ENCODE results near the gene TSPAN19. TPM values are rescaled to one million over a fixed set of nuclear protein-coding genes. Genes with fewer than 3 reads are reported as not detected.
"Not testable (repeated sequence)": the region's sequence is repeated elsewhere in the genome, so short reads cannot be mapped to it uniquely, and the experiment has no call there.

TSPAN19 gene
- total RNA-seq, 2 experiments from 2014 or later = not detected

DNA sequence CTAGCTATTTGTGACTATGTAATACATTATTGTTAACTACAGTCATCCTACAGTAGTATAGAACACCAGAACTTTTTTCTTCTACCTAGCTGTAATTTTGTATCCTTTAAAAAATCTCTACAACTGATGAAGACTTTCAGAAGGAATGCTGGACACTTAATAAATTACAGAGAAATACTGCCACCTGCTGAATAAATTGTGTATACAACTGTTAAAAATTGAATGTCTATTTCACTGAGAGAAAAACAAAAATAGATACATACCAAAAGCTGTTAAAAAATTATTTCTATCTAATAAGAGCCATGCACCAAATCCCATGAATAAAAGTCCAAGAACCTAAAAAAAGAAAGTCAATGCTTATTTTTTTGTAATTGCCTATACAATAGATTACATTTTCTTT, 6.6 kb downstream of the TSPAN19 start:
- no peaks in the 10 kb centered on the region for H3K4me1 Mint-ChIP-seq (ENCODE audit: low read depth)
- H3K9me3 Mint-ChIP-seq = no peaks in the 10 kb centered on the region
- intact Hi-C loops (cut with micrococcal nuclease) = loop anchor here (1.0 kb wide), 1 partner anchor 155 kb away; no protein-coding TSS in a partner anchor
- no peak overlapping the region for H3K27ac Mint-ChIP-seq
- no peaks in the 10 kb centered on the region for H3K36me3 Mint-ChIP-seq (ENCODE audit: low read depth)
- DNase-seq = no peak
- H3K27me3 Mint-ChIP-seq (ENCODE audit: low read depth) = peaks cover 3% of the 10 kb centered on the region
- H3K4me3 Mint-ChIP-seq = no peak overlapping the region
- CTCF ChIA-PET = interaction anchor here (0.8 to 2.8 kb wide), 8 partner anchors 9 to 219 kb away, joined by 3 to 39 read pairs (median 4); partner anchors contain the start of gene SLC6A15

DNA sequence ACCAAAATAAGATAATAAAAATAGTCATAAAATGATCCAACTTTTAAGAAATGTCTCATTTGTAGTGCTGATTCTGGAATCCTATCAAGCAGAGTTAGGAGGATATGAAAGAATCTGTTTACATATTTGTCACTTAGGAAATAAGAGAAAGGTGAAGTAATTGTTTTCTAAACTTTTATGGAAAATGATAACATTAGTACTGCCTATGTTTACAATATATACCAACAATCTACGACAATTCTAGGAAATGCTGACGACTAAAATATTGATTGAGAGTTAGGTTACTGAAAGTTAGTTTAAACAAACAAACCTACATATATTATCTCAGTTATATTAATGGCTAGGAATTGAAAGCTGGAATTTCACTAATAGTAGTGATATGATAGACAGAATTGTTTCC, 18.0 kb downstream of the TSPAN19 start:
- no peak for DNase-seq
- intact Hi-C loops (cut with micrococcal nuclease) = no loop called here
- H3K36me3 Mint-ChIP-seq (ENCODE audit: low read depth) = no peaks in the 10 kb centered on the region
- H3K27ac Mint-ChIP-seq = no peak overlapping the region
- no peaks in the 10 kb centered on the region for H3K9me3 Mint-ChIP-seq
- CTCF ChIA-PET = no interaction called here
- H3K4me3 Mint-ChIP-seq = no peak overlapping the region
- H3K4me1 Mint-ChIP-seq (ENCODE audit: low read depth) = no peaks in the 10 kb centered on the region
- peaks cover 2% of the 10 kb centered on the region for H3K27me3 Mint-ChIP-seq (ENCODE audit: low read depth)

DNA sequence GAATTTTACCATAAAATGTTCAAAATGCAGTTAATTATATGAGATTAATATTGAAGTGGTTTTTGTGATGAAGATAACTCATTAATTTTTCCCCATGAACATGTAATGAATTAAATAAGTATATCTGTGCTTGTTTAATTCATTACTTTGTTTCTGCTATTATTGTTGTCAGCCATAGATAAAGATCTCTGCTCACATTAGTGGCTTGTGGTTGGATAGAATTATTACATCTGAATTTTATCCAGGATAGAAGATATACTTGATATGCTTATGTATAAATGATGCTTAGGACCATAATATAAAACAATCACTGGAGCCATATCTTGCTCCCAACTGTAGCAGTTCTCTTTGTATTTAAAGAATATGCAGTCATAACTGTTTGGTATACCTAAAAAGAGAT, 18.5 kb downstream of the TSPAN19 start:
- Mint-ChIP-seq H3K27me3 (ENCODE audit: low read depth) (peaks cover 2% of the 10 kb centered on the region), H3K4me1 (ENCODE audit: low read depth) (no peaks in the 10 kb centered on the region), H3K27ac (no peak overlapping the region), H3K36me3 (ENCODE audit: low read depth) (no peaks in the 10 kb centered on the region), H3K4me3 (no peak overlapping the region), H3K9me3 (no peaks in the 10 kb centered on the region)
- no peak for DNase-seq
- CTCF ChIA-PET = no interaction called here
- intact Hi-C loops (cut with micrococcal nuclease) = no loop called here

DNA sequence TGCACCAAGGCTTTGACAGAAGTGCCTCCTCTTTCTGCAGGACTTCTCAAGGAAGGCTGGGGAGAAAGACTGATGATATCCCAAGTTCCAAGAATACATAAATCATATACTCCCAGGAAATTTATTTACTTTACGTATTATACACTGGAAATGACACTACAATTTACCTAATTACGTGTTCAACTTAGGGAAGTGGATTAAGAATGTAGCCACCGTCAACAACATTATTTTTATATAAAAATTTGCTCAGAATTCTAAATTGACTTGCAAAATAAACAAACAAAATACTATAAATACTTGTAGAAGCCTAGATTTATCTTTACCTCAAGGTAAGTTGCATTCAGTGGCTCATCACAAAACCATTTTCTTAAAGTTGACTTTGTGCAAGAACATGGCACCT, 18.9 kb downstream of the TSPAN19 start:
- Mint-ChIP-seq H3K36me3 (ENCODE audit: low read depth) (no peaks in the 10 kb centered on the region), H3K27me3 (ENCODE audit: low read depth) (peaks cover 2% of the 10 kb centered on the region), H3K9me3 (no peaks in the 10 kb centered on the region), H3K27ac (no peak overlapping the region), H3K4me3 (no peak overlapping the region), H3K4me1 (ENCODE audit: low read depth) (no peaks in the 10 kb centered on the region)
- intact Hi-C loops (cut with micrococcal nuclease) = no loop called here
- CTCF ChIA-PET = interaction anchor here (0.6 kb wide), 1 partner anchor 145 kb away, joined by 7 read pairs; no protein-coding TSS in a partner anchor
- no peak for DNase-seq

DNA sequence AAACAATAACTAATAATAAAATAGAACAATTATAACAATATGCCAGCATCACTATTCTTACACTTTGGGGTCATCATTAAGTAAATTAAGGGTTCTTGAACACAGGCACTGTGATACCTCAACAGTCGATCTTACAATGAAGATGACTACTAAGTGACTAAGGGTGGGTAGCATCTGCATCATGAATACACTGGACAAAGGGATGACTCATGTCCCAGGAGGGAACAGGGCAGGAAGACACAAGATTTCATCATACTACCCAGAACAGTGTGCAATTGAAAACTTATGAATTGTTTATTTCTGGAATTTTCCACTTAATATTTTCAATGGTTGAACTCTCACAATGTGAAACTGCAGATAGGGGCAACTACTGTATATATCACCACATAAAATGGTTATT, 19.7 kb downstream of the TSPAN19 start:
- Mint-ChIP-seq H3K36me3 (ENCODE audit: low read depth) (no peaks in the 10 kb centered on the region), H3K4me1 (ENCODE audit: low read depth) (no peaks in the 10 kb centered on the region), H3K27ac (no peak overlapping the region), H3K27me3 (ENCODE audit: low read depth) (peaks cover 2% of the 10 kb centered on the region), H3K4me3 (no peak overlapping the region), H3K9me3 (no peaks in the 10 kb centered on the region)
- CTCF ChIA-PET = interaction anchor here (0.6 kb wide), 1 partner anchor 144 kb away, joined by 7 read pairs; no protein-coding TSS in a partner anchor
- intact Hi-C loops (cut with micrococcal nuclease) = no loop called here
- DNase-seq = no peak

- Mint-ChIP-seq H3K27me3 (ENCODE audit: low read depth) (no peaks in the 10 kb centered on the region), H3K9me3 (no peaks in the 10 kb centered on the region), H3K27ac (no peak overlapping the region), H3K4me1 (ENCODE audit: low read depth) (no peaks in the 10 kb centered on the region), H3K36me3 (ENCODE audit: low read depth) (no peaks in the 10 kb centered on the region), H3K4me3 (no peak overlapping the region)
- DNase-seq = no peak
- CTCF ChIA-PET = no interaction called here
- intact Hi-C loops (cut with micrococcal nuclease) = no loop called here
Observed at GRCh38 chr12:85007836-85008235, 28.2 kb downstream of the TSPAN19 start.

DNA sequence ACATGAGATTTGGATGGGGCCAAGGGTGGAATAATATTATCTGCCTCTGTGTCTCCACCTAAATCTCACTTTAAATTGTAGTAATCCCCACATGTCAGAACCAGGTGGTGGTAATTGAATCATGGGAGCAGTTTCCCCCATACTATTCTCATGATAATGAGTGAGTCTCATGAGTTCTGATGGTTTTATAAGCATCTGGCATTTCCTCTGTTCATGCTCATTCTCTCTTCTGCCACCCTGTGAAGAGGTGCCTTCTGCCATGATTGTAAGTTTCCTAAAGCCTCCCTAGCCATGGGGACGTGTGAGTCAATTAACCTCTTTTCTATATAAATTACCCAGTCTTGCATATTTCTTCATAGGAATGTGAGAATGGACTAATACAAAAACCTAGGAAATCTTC, 29.9 kb downstream of the TSPAN19 start:
- no peak overlapping the region for H3K27ac Mint-ChIP-seq
- DNase-seq = no peak
- CTCF ChIA-PET = no interaction called here
- intact Hi-C loops (cut with micrococcal nuclease) = no loop called here
- H3K27me3 Mint-ChIP-seq (ENCODE audit: low read depth) = no peaks in the 10 kb centered on the region
- H3K4me1 Mint-ChIP-seq (ENCODE audit: low read depth) = no peaks in the 10 kb centered on the region
- H3K9me3 Mint-ChIP-seq = no peaks in the 10 kb centered on the region
- H3K36me3 Mint-ChIP-seq (ENCODE audit: low read depth) = no peaks in the 10 kb centered on the region
- H3K4me3 Mint-ChIP-seq = no peak overlapping the region

GRCh38 chr12:85005615-85006014, 30.5 kb downstream of the TSPAN19 start:
- no peak overlapping the region for H3K27ac Mint-ChIP-seq
- H3K4me1 Mint-ChIP-seq (ENCODE audit: low read depth) = no peaks in the 10 kb centered on the region
- no peak for DNase-seq

DNA sequence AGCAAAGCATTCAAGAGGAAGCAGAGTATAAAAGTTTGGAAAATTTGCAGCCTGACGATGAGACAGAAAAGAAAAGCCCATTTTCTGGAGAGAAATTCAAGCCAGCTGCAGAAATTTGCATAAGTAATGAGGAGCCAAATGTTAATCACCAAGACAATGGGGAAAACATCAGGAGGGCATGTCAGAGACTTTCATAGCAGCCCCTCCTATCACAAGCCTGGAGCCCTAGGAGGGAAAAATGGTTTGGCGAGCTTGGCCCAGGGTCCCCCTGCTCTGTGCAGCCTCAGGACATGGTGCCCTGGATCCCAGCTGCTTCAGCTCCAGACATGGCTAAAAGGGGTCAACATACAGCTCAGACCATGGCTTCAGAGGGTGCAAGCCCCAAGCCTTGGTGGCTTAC, 31.0 kb downstream of the TSPAN19 start:
- H3K4me1 Mint-ChIP-seq (ENCODE audit: low read depth); intact Hi-C loops (cut with micrococcal nuclease); CTCF ChIA-PET; H3K36me3 Mint-ChIP-seq (ENCODE audit: low read depth); H3K27ac Mint-ChIP-seq; H3K27me3 Mint-ChIP-seq (ENCODE audit: low read depth); DNase-seq; H3K9me3 Mint-ChIP-seq; H3K4me3 Mint-ChIP-seq: not testable (repeated sequence)

More at GRCh38 chr12:85005615-85006014, 30.5 kb downstream of the TSPAN19 start:
- no peak overlapping the region for H3K4me3 Mint-ChIP-seq
- no peaks in the 10 kb centered on the region for H3K27me3 Mint-ChIP-seq (ENCODE audit: low read depth)
- H3K36me3 Mint-ChIP-seq (ENCODE audit: low read depth) = no peaks in the 10 kb centered on the region
- H3K9me3 Mint-ChIP-seq = no peaks in the 10 kb centered on the region
- intact Hi-C loops (cut with micrococcal nuclease) = no loop called here
- CTCF ChIA-PET = no interaction called here

GRCh38 chr12:85004204-85004603, 31.9 kb downstream of the TSPAN19 start:
- H3K27me3 Mint-ChIP-seq (ENCODE audit: low read depth) = no peaks in the 10 kb centered on the region
- H3K4me1 Mint-ChIP-seq (ENCODE audit: low read depth) = no peaks in the 10 kb centered on the region
- no peak overlapping the region for H3K27ac Mint-ChIP-seq
- H3K36me3 Mint-ChIP-seq (ENCODE audit: low read depth) = no peaks in the 10 kb centered on the region
- intact Hi-C loops (cut with micrococcal nuclease) = no loop called here
- no peak for DNase-seq
- CTCF ChIA-PET = no interaction called here
- no peak overlapping the region for H3K4me3 Mint-ChIP-seq
- no peaks in the 10 kb centered on the region for H3K9me3 Mint-ChIP-seq

GRCh38 chr12:85002778-85003296, 33.2 kb downstream of the TSPAN19 start:
- no peaks in the 10 kb centered on the region for H3K9me3 Mint-ChIP-seq
- CTCF ChIA-PET = no interaction called here
- no peak for DNase-seq

DNA sequence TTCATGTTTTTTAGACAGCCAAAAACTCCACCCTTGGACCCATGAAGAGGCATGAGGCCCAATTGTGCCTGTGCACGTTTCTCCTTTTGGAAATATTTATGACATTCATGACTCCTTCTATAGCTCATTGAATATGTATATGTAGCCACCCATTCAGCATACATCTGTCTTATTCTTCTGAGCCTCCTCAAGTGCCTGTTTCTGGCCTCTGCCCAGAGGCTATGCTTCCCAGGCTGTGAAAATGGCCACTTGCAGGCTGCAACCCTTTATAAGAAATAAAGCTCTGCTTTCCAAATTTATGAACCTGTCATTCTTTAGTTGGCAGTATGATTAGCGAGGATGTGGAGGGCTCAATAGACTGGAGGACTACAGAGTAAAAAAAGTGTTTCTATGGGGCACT, 35.3 kb downstream of the TSPAN19 start:
- no peak for DNase-seq
- CTCF ChIA-PET = no interaction called here
- no peaks in the 10 kb centered on the region for H3K9me3 Mint-ChIP-seq
- no peaks in the 10 kb centered on the region for H3K36me3 Mint-ChIP-seq (ENCODE audit: low read depth)
- no peak overlapping the region for H3K4me3 Mint-ChIP-seq
- intact Hi-C loops (cut with micrococcal nuclease) = no loop called here
- H3K4me1 Mint-ChIP-seq (ENCODE audit: low read depth) = no peaks in the 10 kb centered on the region
- no peak overlapping the region for H3K27ac Mint-ChIP-seq
- no peaks in the 10 kb centered on the region for H3K27me3 Mint-ChIP-seq (ENCODE audit: low read depth)

More at GRCh38 chr12:85002778-85003296, 33.2 kb downstream of the TSPAN19 start:
- Mint-ChIP-seq H3K27me3 (ENCODE audit: low read depth) (no peaks in the 10 kb centered on the region), H3K27ac (no peak overlapping the region), H3K36me3 (ENCODE audit: low read depth) (no peaks in the 10 kb centered on the region), H3K4me1 (ENCODE audit: low read depth) (no peaks in the 10 kb centered on the region), H3K4me3 (no peak overlapping the region)
- intact Hi-C loops (cut with micrococcal nuclease) = no loop called here

DNA sequence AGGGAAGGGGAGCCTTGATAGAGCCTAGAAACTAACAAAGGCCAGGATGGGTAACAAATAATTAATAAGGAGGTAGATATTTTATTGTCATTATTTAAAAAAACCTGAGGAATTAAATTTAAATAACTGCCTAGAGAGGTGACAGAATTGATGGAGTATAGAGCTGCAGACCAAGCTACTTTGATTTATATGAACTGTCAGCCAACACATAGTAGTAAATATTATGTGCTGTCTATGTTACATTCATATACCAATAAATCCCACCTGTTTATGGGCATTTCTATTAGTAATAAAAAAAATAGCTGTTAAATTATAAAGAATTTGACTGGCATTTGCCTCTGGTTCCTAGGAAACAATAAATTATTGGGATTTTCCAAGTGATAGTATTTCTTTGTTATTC, 37.7 kb downstream of the TSPAN19 start:
- no peaks in the 10 kb centered on the region for H3K9me3 Mint-ChIP-seq
- CTCF ChIA-PET = no interaction called here
- no peaks in the 10 kb centered on the region for H3K4me1 Mint-ChIP-seq (ENCODE audit: low read depth)
- DNase-seq = no peak
- H3K36me3 Mint-ChIP-seq (ENCODE audit: low read depth) = no peaks in the 10 kb centered on the region
- intact Hi-C loops (cut with micrococcal nuclease) = no loop called here
- H3K27ac Mint-ChIP-seq = no peak overlapping the region
- no peak overlapping the region for H3K4me3 Mint-ChIP-seq
- H3K27me3 Mint-ChIP-seq (ENCODE audit: low read depth) = no peaks in the 10 kb centered on the region

All from activated naive CD4-positive, alpha-beta T cell treated with anti-CD3 and anti-CD28 coated beads for 36 hours (primary cell).